HL-60 (cell line): ENCODE measurements around the gene EHHADH.

Source experiments
- GABPA ChIP-seq: IDR thresholded peaks from 2 replicates; pipeline ENCODE4 v1.6.1; 2012; ENCODE audit warnings: low read depth
- POLR2AphosphoS5 ChIP-seq: IDR thresholded peaks from 2 replicates; pipeline ENCODE4 v1.6.1; 2012; ENCODE audit warnings: low read depth
- SPI1 ChIP-seq: IDR thresholded peaks from 2 replicates; pipeline ENCODE4 v1.6.1; 2012; ENCODE audit warnings: low read depth, mild to moderate bottlenecking, borderline replicate concordance
- TF ChIP-seq, protein P1 (sequence below): IDR thresholded peaks from one replicate; pipeline ENCODE4 v1.5.1; 2011; ENCODE audit warnings: low read length, control low read depth, inconsistent platforms; ENCODE audit not compliant: insufficient read depth
- TF ChIP-seq, protein P2 (sequence below): IDR thresholded peaks from 2 replicates; pipeline ENCODE4 v1.6.1; 2012; ENCODE audit warnings: low read depth; ENCODE audit not compliant: insufficient replicate concordance

DNA sequence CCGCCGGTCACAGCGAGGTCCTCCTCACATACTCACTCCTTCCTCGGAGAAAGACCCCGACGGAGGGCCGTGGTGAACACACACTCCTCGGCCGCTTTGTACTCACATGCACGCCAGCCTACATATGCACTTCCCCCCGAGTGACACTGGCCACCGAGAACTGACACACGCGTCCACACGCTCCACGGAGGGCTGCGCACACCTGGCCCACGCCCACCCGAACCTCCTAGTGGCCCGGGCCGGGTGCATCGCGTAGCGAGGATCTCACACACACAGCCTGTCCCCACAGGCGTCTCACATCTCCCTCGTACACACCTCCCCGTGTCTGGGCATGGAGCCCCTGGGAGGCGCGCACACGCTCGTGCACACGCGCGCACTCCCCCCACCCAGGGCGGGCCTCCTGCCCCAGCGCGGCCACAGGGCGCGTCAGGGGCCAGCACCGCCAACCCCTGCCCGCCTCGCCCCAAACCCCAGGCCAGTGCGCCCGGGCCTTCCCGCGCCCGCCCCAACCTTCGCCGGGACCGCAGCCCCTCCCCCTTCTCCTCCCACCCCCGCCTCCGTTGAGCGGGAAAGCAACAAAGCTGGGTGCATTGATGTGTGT is 100.6 kb downstream of the EHHADH start:
- TF ChIP-seq, protein P1, sequence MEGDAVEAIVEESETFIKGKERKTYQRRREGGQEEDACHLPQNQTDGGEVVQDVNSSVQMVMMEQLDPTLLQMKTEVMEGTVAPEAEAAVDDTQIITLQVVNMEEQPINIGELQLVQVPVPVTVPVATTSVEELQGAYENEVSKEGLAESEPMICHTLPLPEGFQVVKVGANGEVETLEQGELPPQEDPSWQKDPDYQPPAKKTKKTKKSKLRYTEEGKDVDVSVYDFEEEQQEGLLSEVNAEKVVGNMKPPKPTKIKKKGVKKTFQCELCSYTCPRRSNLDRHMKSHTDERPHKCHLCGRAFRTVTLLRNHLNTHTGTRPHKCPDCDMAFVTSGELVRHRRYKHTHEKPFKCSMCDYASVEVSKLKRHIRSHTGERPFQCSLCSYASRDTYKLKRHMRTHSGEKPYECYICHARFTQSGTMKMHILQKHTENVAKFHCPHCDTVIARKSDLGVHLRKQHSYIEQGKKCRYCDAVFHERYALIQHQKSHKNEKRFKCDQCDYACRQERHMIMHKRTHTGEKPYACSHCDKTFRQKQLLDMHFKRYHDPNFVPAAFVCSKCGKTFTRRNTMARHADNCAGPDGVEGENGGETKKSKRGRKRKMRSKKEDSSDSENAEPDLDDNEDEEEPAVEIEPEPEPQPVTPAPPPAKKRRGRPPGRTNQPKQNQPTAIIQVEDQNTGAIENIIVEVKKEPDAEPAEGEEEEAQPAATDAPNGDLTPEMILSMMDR = no peak
- TF ChIP-seq GABPA (no peak), POLR2AphosphoS5 (no peak), SPI1 (peak; percentile 13; the same call in 1 of the 2 replicates)
- TF ChIP-seq, protein P2, sequence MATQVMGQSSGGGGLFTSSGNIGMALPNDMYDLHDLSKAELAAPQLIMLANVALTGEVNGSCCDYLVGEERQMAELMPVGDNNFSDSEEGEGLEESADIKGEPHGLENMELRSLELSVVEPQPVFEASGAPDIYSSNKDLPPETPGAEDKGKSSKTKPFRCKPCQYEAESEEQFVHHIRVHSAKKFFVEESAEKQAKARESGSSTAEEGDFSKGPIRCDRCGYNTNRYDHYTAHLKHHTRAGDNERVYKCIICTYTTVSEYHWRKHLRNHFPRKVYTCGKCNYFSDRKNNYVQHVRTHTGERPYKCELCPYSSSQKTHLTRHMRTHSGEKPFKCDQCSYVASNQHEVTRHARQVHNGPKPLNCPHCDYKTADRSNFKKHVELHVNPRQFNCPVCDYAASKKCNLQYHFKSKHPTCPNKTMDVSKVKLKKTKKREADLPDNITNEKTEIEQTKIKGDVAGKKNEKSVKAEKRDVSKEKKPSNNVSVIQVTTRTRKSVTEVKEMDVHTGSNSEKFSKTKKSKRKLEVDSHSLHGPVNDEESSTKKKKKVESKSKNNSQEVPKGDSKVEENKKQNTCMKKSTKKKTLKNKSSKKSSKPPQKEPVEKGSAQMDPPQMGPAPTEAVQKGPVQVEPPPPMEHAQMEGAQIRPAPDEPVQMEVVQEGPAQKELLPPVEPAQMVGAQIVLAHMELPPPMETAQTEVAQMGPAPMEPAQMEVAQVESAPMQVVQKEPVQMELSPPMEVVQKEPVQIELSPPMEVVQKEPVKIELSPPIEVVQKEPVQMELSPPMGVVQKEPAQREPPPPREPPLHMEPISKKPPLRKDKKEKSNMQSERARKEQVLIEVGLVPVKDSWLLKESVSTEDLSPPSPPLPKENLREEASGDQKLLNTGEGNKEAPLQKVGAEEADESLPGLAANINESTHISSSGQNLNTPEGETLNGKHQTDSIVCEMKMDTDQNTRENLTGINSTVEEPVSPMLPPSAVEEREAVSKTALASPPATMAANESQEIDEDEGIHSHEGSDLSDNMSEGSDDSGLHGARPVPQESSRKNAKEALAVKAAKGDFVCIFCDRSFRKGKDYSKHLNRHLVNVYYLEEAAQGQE = no peak
